Left ventricle myocardium inferior (tissue), 1 donor: ENCODE results near the gene NLRP14. TPM values are rescaled to one million over a fixed set of nuclear protein-coding genes. Genes with fewer than 3 reads are reported as not detected.

Experiments used
- DNase-seq: peaks from one replicate; pipeline ENCODE4 v3.0.0-alpha.2; 2020
- H3K27ac ChIP-seq: fragments of 200-600 bp; replicated peaks from 2 replicates; pipeline ENCODE4 v1.8.0; 2021
- H3K27me3 ChIP-seq: fragments of 200-600 bp; 2 replicates; pipeline ENCODE4 v1.8.0; 2021; ENCODE audit warnings: low read depth
- H3K36me3 ChIP-seq: fragments of 200-600 bp; 2 replicates; pipeline ENCODE4 v1.8.0; 2021
- H3K4me1 ChIP-seq: fragments of 200-600 bp; 2 replicates; pipeline ENCODE4 v1.8.0; 2021
- H3K4me3 ChIP-seq: fragments of 200-600 bp; 2 replicates; pipeline ENCODE4 v1.8.0; 2021; ENCODE audit warnings: mild to moderate bottlenecking, moderate library complexity
- H3K9me3 ChIP-seq: fragments of 200-600 bp; replicated peaks from 2 replicates; pipeline ENCODE4 v1.8.0; 2021
- intact Hi-C: fragments of 100-400 bp; cut with micrococcal nuclease; formaldehyde crosslinking; loops from one replicate; pipeline ENCODE4 v1.11.0; 2022
- total RNA-seq: library from RNA; stranded (reverse); fragmentation: NEBNext Ultra II Directional; extraction: Animal tissue kit (Norgen Biotek cat#: 25700); gene quantifications from one replicate; pipeline ENCODE4 v1.2.1, GENCODE V29; 2021
- TF ChIP-seq, protein P1 (sequence below): fragments of 200-600 bp; IDR thresholded peaks from 2 replicates; pipeline ENCODE4 v1.8.0; 2021; ENCODE audit warnings: antibody characterized with exemption, mild to moderate bottlenecking, borderline replicate concordance
- donor health status: DM: no; HTN: yes; CAD: no; lungs with severe emphysema.

The NLRP14 gene
- total RNA-seq, 1 donor from 2014 or later, result not detected

- Histone ChIP-seq H3K4me3 (no peak overlapping the region), H3K36me3 (no peaks in the 10 kb centered on the region), H3K4me1 (no peaks in the 10 kb centered on the region), H3K9me3 (no peaks in the 10 kb centered on the region), H3K27ac (no peak overlapping the region), H3K27me3 (no peaks in the 10 kb centered on the region)
- intact Hi-C loops, result no loop called here
- no peak for DNase-seq
- TF ChIP-seq, protein P1, sequence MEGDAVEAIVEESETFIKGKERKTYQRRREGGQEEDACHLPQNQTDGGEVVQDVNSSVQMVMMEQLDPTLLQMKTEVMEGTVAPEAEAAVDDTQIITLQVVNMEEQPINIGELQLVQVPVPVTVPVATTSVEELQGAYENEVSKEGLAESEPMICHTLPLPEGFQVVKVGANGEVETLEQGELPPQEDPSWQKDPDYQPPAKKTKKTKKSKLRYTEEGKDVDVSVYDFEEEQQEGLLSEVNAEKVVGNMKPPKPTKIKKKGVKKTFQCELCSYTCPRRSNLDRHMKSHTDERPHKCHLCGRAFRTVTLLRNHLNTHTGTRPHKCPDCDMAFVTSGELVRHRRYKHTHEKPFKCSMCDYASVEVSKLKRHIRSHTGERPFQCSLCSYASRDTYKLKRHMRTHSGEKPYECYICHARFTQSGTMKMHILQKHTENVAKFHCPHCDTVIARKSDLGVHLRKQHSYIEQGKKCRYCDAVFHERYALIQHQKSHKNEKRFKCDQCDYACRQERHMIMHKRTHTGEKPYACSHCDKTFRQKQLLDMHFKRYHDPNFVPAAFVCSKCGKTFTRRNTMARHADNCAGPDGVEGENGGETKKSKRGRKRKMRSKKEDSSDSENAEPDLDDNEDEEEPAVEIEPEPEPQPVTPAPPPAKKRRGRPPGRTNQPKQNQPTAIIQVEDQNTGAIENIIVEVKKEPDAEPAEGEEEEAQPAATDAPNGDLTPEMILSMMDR, result no peak
These were observed 28.3 kb upstream of the NLRP14 start for GRCh38 chr11:6992026-6992425.

DNA sequence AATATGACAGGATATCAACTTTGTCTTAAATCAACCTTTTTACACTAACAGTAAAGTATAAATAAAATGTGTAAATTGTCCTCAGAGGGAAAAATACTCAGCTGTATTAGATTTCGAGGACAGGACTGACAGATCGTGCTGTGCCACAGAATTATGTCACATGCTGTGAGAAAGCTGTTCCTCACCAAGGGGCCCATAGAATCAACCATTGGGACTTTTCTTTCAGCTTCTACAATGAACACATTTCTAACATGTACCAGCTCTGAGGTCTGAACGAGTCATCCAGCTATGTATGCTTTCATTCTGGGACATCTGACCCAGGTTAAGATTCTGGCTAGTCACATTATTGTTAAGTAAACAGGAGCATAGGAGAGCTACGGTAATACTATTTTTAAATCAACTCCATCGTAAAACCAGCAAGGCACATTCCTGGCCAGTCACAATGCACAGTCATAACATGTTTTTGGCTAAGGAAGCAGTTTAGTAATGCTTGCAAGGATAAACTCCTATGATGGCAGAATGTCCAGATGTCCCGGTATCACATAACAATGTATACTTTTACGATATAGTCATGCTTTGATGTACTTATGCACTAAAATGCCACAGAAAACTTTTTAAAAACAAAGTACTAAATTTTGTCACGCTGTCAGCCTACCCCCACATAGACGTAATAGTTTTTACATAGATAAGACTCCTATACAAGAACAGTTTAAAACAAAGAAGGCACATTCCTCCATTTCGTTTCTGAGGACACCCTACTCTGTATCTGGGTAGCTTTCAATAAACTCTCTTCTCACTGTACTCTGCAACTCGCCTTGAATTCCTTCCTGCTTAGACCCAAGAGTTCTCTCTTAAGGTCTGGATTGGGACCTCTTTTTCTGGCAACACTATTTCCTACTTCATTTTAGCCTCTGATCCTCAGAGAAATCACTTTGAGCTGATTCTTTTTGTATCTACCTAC, 27.5 kb upstream of the NLRP14 start:
- Histone ChIP-seq H3K27me3 (no peaks in the 10 kb centered on the region), H3K4me1 (no peaks in the 10 kb centered on the region), H3K4me3 (no peak overlapping the region), H3K9me3 (no peaks in the 10 kb centered on the region), H3K27ac (no peak overlapping the region), H3K36me3 (no peaks in the 10 kb centered on the region)
- TF ChIP-seq, protein P1, result no peak
- DNase-seq, result no peak
- intact Hi-C loops, result no loop called here

DNA sequence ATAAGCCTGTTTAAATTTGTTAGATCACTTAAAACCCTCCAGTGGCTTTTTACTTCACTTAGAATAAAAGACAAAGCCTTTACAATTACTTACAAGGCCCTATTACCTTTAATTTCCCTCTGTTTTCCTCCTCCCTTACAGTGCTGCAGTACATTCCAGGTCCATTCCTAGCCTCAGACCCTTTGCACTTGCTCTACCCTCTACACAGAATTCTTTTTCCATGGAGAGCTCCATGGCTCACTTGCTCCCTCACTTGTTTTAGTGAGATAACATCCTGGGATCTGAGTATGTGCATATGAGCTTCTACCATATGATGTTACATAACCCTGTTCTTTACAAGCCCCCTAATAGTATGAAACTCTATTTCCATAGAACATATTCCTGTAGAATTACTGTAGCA, 24.6 kb upstream of the NLRP14 start:
- Histone ChIP-seq H3K9me3 (no peaks in the 10 kb centered on the region), H3K4me3 (no peak overlapping the region), H3K36me3 (peaks cover 9% of the 10 kb centered on the region), H3K27me3 (no peaks in the 10 kb centered on the region), H3K27ac (no peak overlapping the region), H3K4me1 (no peaks in the 10 kb centered on the region)
- intact Hi-C loops, result no loop called here
- no peak for DNase-seq
- TF ChIP-seq, protein P1, result no peak

GRCh38 chr11:7004482-7004881, 15.8 kb upstream of the NLRP14 start:
- intact Hi-C loops, result no loop called here
- DNase-seq, result no peak
- Histone ChIP-seq H3K27ac (no peak overlapping the region), H3K9me3 (no peaks in the 10 kb centered on the region), H3K27me3 (no peaks in the 10 kb centered on the region), H3K4me3 (no peak overlapping the region), H3K36me3 (peaks cover 21% of the 10 kb centered on the region), H3K4me1 (no peaks in the 10 kb centered on the region)
- TF ChIP-seq, protein P1, result no peak

- Histone ChIP-seq H3K4me3 (no peak overlapping the region), H3K27ac (no peak overlapping the region), H3K4me1 (peaks cover under 1% of the 10 kb centered on the region), H3K36me3 (no peaks in the 10 kb centered on the region), H3K27me3 (no peaks in the 10 kb centered on the region), H3K9me3 (no peaks in the 10 kb centered on the region)
- DNase-seq, result no peak
- TF ChIP-seq, protein P1, result no peak
- intact Hi-C loops, result no loop called here
These were observed 6.2 kb upstream of the NLRP14 start for GRCh38 chr11:7014118-7014517.
